ENCODE data around the gene RAVER1.
"Not testable (repeated sequence)": the region's sequence is repeated elsewhere in the genome, so short reads cannot be mapped to it uniquely, and the experiment has no call there.

Gene RAVER1

DNA sequence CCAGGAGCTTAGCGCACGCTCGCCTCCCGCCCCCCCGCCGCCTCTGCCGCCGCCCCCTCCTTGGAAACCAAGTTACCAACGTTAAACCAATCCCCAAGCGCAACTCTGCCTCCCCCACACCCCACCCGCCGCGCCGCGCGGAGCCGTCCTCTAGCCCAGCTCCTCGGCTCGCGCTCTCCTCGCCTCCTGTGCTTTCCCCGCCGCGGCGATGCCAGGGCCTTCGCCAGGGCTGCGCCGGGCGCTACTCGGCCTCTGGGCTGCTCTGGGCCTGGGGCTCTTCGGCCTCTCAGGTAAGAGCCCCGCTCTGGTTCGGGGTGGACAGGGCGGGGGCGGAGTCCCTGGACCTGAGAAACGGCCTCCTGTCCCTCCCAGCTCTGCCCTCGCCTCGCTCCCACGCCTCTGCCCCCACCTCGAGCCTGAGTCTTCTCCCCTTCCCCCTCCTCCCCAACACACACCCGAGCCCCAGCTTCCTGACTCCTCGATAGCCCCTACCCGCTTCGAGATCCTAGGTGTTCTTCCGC is 43.4 kb downstream of the RAVER1 start, which contains the start of gene ICAM5:
ICAM5 (plus strand) TSS at position 117 of the 521 bp plus-strand sequence; CDS start at position 209, 92 bp downstream.
- DNase-seq, result peak; percentile 46

DNA sequence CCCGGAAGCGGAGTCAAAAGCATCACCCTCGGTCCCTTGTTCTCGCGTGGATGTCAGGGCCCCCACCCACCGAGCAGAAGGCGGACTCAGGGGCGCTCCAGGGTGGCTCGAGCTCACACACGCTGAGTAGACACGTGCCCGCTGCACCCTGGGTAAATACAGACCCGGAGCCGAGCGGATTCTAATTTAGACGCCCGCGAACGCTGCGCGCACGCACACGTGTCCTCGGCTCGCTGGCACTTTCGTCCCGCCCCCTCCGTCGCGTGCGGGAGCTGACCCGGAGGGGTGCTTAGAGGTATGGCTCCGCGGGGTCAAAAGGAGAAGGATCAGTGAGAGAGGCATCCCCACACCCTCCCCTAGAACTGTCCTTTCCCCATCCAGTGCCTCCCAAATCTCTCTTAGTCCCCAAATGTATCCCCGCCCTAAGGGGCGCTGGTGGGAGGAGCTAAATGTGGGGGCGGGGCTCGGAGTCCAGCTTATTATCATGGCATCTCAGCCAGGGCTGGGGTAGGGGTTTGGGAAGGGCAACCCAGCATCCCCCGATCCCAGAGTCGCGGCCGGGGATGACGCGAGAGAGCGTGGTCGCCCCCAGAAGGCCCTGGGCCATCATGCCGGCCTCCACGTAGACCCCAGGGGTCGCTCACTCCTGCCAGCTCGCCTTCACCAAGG is 44.0 kb downstream of the RAVER1 start:
- peak; percentile 72 for DNase-seq

DNA sequence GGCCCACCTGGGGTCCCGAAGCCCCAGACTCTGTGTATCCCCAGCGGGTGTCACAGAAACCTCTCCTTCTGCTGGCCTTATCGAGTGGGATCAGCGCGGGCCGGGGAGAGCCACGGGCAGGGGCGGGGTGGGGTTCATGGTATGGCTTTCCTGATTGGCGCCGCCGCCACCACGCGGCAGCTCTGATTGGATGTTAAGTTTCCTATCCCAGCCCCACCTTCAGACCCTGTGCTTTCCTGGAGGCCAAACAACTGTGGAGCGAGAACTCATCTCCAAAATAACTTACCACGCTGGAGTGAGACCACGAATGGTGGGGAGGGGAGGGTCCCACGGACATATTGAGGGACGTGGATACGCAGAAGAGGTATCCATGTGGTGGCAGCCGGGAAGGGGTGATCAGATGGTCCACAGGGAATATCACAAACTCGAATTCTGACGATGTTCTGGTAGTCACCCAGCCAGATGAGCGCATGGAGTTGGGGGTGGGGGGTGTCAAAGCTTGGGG is 44.6 kb downstream of the RAVER1 start:
- DNase-seq, result peak; percentile 14

DNA sequence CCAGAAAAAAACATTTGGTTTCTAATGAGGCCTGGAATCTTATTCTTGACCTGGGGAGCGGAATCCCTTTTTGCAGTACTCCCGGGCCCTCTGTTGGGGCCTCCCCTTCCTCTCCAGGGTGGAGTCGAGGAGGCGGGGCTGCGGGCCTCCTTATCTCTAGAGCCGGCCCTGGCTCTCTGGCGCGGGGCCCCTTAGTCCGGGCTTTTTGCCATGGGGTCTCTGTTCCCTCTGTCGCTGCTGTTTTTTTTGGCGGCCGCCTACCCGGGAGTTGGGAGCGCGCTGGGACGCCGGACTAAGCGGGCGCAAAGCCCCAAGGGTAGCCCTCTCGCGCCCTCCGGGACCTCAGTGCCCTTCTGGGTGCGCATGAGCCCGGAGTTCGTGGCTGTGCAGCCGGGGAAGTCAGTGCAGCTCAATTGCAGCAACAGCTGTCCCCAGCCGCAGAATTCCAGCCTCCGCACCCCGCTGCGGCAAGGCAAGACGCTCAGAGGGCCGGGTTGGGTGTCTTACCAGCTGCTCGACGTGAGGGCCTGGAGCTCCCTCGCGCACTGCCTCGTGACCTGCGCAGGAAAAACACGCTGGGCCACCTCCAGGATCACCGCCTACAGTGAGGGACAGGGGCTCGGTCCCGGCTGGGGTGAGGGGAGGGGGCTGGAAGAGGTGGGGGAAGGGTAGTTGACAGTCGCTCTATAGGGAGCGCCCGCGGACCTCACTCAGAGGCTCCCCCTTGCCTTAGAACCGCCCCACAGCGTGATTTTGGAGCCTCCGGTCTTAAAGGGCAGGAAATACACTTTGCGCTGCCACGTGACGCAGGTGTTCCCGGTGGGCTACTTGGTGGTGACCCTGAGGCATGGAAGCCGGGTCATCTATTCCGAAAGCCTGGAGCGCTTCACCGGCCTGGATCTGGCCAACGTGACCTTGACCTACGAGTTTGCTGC is 46.3 kb downstream of the RAVER1 start, which contains the start of gene ICAM4:
ICAM4 (plus strand) TSS at position 153 of the 935 bp plus-strand sequence; CDS start at position 211, 58 bp downstream.
- DNase-seq, result no peak

DNA sequence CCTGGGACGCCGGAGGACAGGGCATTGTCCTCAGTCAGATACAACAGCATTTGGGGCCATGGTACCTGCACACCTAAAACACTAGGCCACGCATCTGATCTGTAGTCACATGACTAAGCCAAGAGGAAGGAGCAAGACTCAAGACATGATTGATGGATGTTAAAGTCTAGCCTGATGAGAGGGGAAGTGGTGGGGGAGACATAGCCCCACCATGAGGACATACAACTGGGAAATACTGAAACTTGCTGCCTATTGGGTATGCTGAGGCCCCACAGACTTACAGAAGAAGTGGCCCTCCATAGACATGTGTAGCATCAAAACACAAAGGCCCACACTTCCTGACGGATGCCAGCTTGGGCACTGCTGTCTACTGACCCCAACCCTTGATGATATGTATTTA is 47.9 kb downstream of the RAVER1 start:
- no peak for DNase-seq

DNA sequence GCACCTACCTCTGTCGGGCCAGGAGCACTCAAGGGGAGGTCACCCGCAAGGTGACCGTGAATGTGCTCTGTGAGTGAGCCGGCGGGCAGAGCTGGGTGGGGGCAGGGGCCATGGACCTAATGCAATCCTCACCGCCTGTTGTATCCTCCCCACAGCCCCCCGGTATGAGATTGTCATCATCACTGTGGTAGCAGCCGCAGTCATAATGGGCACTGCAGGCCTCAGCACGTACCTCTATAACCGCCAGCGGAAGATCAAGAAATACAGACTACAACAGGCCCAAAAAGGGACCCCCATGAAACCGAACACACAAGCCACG is 48.4 kb downstream of the RAVER1 start:
- DNase-seq, result no peak

DNA sequence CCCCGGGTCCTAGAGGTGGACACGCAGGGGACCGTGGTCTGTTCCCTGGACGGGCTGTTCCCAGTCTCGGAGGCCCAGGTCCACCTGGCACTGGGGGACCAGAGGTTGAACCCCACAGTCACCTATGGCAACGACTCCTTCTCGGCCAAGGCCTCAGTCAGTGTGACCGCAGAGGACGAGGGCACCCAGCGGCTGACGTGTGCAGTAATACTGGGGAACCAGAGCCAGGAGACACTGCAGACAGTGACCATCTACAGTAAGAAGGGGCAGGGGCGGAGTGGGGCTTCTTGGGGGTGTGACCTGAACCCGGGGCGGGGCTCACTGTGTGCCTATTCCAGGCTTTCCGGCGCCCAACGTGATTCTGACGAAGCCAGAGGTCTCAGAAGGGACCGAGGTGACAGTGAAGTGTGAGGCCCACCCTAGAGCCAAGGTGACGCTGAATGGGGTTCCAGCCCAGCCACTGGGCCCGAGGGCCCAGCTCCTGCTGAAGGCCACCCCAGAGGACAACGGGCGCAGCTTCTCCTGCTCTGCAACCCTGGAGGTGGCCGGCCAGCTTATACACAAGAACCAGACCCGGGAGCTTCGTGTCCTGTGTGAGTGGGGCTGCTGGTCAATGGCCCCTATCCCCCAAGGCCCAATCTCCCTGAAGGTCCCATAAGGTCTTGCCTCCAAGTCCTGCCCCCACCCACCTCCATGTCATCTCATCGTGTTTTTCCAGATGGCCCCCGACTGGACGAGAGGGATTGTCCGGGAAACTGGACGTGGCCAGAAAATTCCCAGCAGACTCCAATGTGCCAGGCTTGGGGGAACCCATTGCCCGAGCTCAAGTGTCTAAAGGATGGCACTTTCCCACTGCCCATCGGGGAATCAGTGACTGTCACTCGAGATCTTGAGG is 49.0 kb downstream of the RAVER1 start:
- no peak for DNase-seq

DNA sequence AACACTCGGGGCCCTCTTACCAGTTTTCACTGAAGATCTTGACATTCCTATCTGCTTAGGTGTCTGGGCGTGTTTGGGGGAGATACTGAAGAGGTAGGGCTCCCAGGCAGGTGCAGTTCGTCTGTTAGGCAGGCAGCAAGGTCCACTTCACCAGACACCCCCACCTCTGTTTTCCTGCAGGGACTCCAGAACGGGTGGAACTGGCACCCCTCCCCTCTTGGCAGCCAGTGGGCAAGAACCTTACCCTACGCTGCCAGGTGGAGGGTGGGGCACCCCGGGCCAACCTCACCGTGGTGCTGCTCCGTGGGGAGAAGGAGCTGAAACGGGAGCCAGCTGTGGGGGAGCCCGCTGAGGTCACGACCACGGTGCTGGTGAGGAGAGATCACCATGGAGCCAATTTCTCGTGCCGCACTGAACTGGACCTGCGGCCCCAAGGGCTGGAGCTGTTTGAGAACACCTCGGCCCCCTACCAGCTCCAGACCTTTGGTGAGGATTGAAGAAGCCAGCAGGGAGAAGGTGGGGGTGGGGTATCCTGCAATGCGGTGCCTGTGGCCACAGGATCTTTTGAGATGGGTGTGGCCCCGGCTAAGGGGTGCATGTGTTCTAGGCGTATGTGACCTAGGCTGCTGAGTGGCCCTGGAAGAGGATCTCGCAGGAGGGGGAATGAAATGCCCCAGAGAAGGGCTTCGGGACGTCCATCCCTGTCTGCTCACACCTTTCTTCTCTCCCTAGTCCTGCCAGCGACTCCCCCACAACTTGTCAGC is 49.8 kb downstream of the RAVER1 start:
- DNase-seq, result no peak

DNA sequence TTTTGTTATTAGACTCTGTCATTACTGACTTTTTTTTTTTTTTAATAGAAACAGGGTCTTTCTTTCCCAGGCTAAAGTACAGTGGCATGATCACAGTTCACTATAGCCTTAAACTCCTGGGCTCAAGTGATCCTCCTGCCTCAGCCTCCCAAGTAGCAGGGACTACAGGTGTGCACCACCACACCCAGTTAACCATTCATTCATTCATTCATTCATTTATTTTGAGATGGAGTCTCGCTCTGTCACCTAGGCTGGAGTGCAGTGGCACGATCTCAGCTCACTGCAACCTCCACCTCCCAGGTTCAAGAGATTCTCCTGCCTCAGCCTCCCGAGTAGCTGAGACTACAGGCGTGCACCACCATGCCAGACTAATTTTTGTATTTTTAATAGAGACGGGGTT is 51.3 kb downstream of the RAVER1 start:
- DNase-seq, result not testable (repeated sequence)

DNA sequence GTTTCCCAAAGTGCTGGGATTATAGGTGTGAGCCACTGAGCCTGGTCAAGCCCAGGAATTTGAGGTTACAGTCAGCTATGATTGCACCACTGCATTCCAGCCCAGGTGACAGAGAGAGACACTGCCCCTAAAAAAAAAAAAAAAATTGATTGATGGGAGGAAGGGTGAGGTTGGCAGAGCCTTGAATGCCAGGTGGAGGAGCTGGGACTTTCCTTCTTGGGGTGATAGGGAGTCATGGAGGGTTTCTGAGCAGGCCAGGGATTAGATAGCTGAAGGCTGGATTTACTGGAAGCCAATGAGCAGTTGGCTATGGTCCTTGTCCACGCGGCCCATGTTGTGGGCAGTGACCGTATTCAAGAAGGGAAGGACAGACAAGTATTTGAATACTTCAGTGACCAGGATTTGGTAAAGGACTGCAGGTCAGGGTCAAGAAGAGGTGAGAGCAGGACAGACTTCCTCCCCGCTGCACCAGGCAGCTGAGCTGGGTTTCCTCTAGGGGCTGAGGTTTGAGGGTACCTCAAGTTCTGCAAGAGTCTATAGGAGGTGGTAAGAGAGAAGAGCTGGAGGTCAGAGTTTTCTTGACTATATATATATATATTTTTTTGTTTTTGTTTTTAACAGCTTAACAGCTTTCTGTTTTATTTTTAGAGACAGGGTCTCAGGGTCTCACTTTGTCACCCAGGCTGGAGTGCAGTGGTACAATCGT is 53.4 kb downstream of the RAVER1 start:
- DNase-seq, result no peak

DNA sequence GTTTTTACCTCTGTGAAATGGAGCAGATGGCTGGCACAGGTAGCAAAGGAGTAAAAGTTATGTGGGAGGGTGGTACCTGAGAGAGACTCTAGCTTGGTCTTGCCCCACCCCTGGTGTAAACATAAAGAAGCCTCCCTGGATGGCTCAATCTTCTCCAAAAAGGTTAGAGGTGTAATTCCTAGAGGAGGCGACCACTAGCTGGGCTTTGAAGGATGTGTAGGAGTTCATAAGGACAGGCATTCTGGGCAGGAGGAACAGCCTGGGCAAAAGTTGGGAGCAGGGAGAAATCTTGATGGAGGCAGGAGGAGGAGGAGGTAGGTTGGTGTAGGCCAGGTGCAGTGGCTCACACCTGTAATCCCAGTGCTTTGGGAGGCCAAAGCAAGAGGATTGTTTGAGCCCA is 54.4 kb downstream of the RAVER1 start:
- no peak for DNase-seq

DNA sequence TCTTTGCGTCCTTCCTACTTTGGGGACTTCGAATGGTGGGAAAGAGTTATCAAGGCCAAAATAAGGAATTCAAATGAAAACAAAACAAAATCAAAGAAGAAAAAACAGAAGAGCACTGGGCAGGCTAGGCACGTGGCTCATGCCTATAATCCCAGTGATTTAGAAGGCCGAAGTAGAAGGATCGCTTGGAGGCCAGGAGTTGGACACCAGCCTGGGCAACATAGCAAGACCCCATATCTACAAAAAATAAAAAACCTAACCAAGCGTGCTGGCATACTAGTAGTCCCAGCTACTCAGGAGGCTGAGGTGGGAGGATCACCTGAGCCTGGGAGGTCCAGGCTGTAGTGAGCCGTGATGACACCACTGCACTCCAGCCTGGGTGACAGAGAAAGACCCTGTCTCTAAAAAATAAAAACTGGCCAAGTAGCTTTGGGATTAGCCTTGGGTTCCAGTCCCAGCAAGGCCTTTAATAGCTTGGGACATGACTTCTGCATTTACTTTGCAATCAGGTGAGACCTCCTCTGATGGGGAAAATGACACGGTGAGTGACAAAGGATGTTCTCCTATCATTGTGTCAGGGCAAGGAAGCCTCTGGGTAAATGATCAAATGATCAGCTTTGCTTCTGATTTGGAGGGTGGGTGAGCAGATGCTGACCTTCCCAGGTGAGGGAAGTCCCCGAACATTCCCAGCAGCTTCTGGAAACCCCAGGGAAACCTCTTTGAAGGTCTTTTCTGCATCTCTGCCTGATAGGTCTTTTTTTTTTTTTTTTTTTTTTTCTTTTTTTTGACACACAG is 55.3 kb downstream of the RAVER1 start:
- DNase-seq, result no peak

DNA sequence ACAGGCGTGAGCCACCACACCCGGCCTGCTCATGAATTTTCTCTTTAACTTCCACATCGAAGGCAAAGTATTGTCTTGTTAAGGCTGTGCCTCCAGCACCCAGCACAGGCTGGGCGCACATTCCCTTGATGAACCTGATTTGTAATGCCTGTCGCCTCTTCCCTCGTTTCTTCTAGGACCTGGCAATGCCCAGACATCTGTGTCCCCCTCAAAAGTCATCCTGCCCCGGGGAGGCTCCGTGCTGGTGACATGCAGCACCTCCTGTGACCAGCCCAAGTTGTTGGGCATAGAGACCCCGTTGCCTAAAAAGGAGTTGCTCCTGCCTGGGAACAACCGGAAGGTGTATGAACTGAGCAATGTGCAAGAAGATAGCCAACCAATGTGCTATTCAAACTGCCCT is 58.7 kb downstream of the RAVER1 start:
- DNase-seq, result no peak

DNA sequence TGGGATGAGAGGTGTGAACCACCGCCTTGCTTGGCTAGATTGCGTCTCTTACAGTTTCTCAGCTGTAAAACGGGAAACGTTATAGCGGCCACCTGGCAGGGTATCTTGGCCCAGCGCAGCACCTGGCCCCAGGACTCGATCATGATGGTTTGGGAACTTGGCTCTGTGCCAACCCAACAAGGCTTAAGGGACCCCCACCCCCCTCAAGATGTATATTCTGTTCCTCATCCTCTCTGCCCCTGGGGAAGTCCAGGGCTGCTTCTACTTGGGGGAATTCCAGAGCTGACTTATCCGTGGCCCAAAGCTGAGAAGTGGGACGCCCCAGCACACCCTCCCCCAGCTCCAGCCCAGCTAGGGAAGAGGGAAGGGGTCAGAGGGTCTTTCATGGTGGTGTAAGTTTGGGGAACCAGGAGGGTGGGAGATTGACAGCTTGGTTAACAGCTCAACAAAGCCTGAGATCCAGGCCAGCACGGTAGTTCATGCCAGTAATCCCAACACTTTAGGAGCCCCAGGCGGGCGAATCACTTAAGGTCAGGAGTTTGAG is 61.7 kb downstream of the RAVER1 start:
- no peak for DNase-seq

DNA sequence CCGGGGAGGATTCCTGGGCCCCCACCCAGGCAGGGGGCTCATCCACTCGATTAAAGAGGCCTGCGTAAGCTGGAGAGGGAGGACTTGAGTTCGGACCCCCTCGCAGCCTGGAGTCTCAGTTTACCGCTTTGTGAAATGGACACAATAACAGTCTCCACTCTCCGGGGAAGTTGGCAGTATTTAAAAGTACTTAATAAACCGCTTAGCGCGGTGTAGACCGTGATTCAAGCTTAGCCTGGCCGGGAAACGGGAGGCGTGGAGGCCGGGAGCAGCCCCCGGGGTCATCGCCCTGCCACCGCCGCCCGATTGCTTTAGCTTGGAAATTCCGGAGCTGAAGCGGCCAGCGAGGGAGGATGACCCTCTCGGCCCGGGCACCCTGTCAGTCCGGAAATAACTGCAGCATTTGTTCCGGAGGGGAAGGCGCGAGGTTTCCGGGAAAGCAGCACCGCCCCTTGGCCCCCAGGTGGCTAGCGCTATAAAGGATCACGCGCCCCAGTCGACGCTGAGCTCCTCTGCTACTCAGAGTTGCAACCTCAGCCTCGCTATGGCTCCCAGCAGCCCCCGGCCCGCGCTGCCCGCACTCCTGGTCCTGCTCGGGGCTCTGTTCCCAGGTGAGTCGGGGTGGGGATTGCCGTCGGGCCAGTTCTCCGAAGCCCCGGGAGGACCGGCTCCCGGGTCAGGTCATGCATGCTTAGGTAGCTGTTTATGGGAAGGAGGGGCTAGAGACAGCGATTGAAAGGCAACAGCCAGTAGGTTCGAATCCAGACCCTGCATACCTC is 62.5 kb downstream of the RAVER1 start, which contains the start of gene ICAM1:
ICAM1 (plus strand) TSS at position 505 of the 779 bp plus-strand sequence; CDS start at position 545, 40 bp downstream.
- peak; percentile 11 for DNase-seq

DNA sequence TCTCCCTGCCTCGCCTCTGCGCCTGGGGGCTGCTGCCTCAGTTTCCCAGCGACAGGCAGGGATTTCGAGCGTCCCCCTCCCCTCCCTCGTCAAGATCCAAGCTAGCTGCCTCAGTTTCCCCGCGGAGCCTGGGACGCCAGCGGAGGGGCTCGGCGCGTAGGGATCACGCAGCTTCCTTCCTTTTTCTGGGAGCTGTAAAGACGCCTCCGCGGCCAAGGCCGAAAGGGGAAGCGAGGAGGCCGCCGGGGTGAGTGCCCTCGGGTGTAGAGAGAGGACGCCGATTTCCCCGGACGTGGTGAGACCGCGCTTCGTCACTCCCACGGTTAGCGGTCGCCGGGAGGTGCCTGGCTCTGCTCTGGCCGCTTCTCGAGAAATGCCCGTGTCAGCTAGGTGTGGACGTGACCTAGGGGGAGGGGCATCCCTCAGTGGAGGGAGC is 63.1 kb downstream of the RAVER1 start:
- no peak for DNase-seq

DNA sequence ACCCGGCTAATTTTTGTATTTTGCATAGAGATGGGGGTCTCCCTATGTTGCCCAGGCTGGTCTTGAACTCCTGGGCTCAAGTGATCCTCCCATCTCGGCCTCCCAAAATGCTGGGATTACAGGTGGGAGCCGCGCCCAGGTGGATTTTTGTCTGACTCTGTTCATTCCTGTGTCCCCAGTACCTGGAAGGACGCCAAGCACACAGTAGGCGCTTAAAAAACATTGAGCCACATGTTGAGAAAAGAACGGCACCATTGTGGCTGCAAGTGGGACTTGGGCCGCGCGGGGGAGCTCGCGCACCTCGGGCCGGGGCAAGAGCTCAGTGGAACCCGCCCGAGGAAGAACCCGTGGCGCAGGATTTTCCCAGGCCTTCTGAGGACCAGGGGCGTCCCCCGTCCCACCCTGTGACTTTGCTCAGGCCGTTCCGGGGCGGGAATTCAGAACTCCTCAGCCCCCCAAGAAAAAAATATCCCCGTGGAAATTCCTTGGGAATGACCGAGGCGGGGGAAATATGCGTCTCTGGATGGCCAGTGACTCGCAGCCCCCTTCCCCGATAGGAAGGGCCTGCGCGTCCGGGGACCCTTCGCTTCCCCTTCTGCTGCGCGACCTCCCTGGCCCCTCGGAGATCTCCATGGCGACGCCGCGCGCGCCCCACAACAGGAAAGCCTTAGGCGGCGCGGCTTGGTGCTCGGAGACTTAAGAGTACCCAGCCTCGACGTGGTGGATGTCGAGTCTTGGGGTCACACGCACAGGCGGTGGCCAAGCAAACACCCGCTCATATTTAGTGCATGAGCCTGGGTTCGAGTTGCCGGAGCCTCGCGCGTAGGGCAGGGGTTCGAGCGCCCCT is 63.8 kb downstream of the RAVER1 start:
- DNase-seq, result peak; percentile 48

DNA sequence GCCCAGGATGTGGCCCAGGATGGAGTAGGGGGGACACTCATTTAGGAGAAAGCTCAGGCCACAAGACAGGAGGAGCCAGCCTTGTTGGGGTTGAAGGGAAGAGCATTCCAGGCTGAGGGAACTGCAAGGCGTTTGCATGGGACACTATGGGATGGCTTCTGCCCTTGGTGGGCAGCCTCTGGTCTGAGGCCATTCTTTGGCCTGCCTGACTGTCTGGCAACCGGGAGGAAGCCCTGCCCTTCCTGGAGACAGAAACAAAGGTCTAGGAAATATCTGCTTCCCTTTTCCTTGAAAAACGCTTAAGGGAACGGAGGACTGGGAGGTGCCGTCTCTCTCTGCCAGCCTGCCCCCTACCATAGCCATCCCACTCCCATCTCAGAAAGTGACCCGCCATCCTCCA is 65.3 kb downstream of the RAVER1 start:
- DNase-seq, result no peak

Data from NCI-H1105 (cell line).